Sigmoid colon (tissue), 4 donors: ENCODE measurements around the gene IMPG1.

Experiments
- EP300 ChIP-seq, 4 donors: sonication (generic); formaldehyde crosslinking; IDR thresholded peaks; one replicate each; pipeline ENCODE4 v1.6.1; 2017; ENCODE audit warnings: antibody characterized with exemption in 4 of 4
- POLR2A ChIP-seq, 2 donors: fragments of 450-650 bp; IDR thresholded peaks; one replicate each; pipeline ENCODE4 v1.6.1; 2016; ENCODE audit warnings: antibody characterized with exemption in 2 of 2, mild to moderate bottlenecking in 2 of 2, moderate library complexity in 2 of 2
- POLR2AphosphoS5 ChIP-seq, 4 donors: sonication (generic); formaldehyde crosslinking; IDR thresholded peaks; one replicate each; pipeline ENCODE4 v1.6.1; 2017; ENCODE audit warnings: antibody characterized with exemption in 4 of 4
- TF ChIP-seq, protein P1 (sequence below), 4 experiments: fragments of 450-650 bp in 3 of 4; fragments of 200-600 bp in 1 of 4; IDR thresholded peaks; one replicate each; pipeline ENCODE4 v1.5.1; 2016 to 2019; ENCODE audit warnings: antibody characterized with exemption in 4 of 4, mild to moderate bottlenecking in 3 of 4, moderate library complexity in 2 of 4

DNA sequence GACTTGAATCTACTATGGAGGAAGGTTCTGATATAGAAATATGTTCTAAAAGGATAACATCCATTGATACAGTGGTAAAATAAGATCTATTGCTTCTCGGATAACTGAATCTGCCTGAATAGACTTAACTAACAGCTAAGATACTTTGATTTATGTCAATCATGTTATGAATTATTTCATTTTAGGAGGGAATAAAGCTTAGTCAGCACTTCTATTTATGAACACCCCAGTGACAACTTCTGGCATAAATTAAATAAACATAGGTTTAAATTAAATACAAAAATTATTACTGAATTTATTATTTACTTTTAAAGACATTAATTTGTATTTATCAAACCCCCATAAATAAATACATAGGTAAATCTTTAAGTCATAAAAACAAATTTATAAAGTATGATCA, 69.3 kb downstream of the IMPG1 start:
- TF ChIP-seq, protein P1, sequence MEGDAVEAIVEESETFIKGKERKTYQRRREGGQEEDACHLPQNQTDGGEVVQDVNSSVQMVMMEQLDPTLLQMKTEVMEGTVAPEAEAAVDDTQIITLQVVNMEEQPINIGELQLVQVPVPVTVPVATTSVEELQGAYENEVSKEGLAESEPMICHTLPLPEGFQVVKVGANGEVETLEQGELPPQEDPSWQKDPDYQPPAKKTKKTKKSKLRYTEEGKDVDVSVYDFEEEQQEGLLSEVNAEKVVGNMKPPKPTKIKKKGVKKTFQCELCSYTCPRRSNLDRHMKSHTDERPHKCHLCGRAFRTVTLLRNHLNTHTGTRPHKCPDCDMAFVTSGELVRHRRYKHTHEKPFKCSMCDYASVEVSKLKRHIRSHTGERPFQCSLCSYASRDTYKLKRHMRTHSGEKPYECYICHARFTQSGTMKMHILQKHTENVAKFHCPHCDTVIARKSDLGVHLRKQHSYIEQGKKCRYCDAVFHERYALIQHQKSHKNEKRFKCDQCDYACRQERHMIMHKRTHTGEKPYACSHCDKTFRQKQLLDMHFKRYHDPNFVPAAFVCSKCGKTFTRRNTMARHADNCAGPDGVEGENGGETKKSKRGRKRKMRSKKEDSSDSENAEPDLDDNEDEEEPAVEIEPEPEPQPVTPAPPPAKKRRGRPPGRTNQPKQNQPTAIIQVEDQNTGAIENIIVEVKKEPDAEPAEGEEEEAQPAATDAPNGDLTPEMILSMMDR (IDR thresholded peaks at IDR 0.05), result no peak
- TF ChIP-seq POLR2AphosphoS5 (IDR thresholded peaks at IDR 0.05) (no peak), POLR2A (IDR thresholded peaks at IDR 0.05) (no peak), EP300 (IDR thresholded peaks at IDR 0.05) (no peak)
